ENCODE measurements around the gene KREMEN2.

Gene KREMEN2

GRCh38 chr16:2973093-2973492 is 9.0 kb downstream of the KREMEN2 start:
- no peaks in the 10 kb centered on the region for H3K36me3 ChIP-seq (ENCODE audit: control insufficient read depth, insufficient read depth, low read length)
- H3K79me2 ChIP-seq = no peaks in the 10 kb centered on the region
- no peak overlapping the region for H3K27ac ChIP-seq
- no peak overlapping the region for H3K4me2 ChIP-seq (ENCODE audit: low read length)
- H2AFZ ChIP-seq = no peak overlapping the region
- peaks cover 17% of the 10 kb centered on the region for H3K4me1 ChIP-seq
- H3K9me3 ChIP-seq (ENCODE audit: control insufficient read depth, low read length) = no peaks in the 10 kb centered on the region
- no peak overlapping the region for H3K4me3 ChIP-seq (ENCODE audit: low read depth, low read length)
- H3K27me3 ChIP-seq (ENCODE audit: control insufficient read depth, insufficient read depth, low read length) = no peaks in the 10 kb centered on the region
- H3K9ac ChIP-seq = no peak overlapping the region
- no peak for TF ChIP-seq CTCF (IDR thresholded peaks at IDR 0.05)

GRCh38 chr16:2973605-2974318 is 9.7 kb downstream of the KREMEN2 start:
- Histone ChIP-seq H3K9ac (no peak overlapping the region), H3K4me2 (ENCODE audit: low read length) (no peak overlapping the region), H3K79me2 (no peaks in the 10 kb centered on the region), H3K27ac (no peak overlapping the region), H3K9me3 (ENCODE audit: control insufficient read depth, low read length) (no peaks in the 10 kb centered on the region), H3K4me1 (peaks cover 11% of the 10 kb centered on the region), H3K36me3 (ENCODE audit: control insufficient read depth, insufficient read depth, low read length) (no peaks in the 10 kb centered on the region), H3K4me3 (ENCODE audit: low read depth, low read length) (no peak overlapping the region), H2AFZ (no peak overlapping the region), H3K27me3 (ENCODE audit: control insufficient read depth, insufficient read depth, low read length) (no peaks in the 10 kb centered on the region)
- TF ChIP-seq CTCF (IDR thresholded peaks at IDR 0.05) = no peak

GRCh38 chr16:2974319-2975056 is 10.4 kb downstream of the KREMEN2 start:
- Histone ChIP-seq H3K4me3 (ENCODE audit: low read depth, low read length) (no peak overlapping the region), H3K79me2 (no peaks in the 10 kb centered on the region), H3K27ac (no peak overlapping the region), H2AFZ (no peak overlapping the region), H3K27me3 (ENCODE audit: control insufficient read depth, insufficient read depth, low read length) (no peaks in the 10 kb centered on the region), H3K4me1 (peaks cover 10% of the 10 kb centered on the region), H3K4me2 (ENCODE audit: low read length) (no peak overlapping the region), H3K9ac (no peak overlapping the region), H3K9me3 (ENCODE audit: control insufficient read depth, low read length) (no peaks in the 10 kb centered on the region), H3K36me3 (ENCODE audit: control insufficient read depth, insufficient read depth, low read length) (no peaks in the 10 kb centered on the region)
- TF ChIP-seq CTCF (IDR thresholded peaks at IDR 0.05) = no peak

- H3K79me2 ChIP-seq = no peaks in the 10 kb centered on the region
- no peaks in the 10 kb centered on the region for H3K36me3 ChIP-seq (ENCODE audit: control insufficient read depth, insufficient read depth, low read length)
- H3K27me3 ChIP-seq (ENCODE audit: control insufficient read depth, insufficient read depth, low read length) = no peaks in the 10 kb centered on the region
- TF ChIP-seq CTCF (IDR thresholded peaks at IDR 0.05) = no peak
- no peak overlapping the region for H3K9ac ChIP-seq
- H3K9me3 ChIP-seq (ENCODE audit: control insufficient read depth, low read length) = no peaks in the 10 kb centered on the region
- peaks cover 10% of the 10 kb centered on the region for H3K4me1 ChIP-seq
- no peak overlapping the region for H2AFZ ChIP-seq
- no peak overlapping the region for H3K27ac ChIP-seq
- no peak overlapping the region for H3K4me3 ChIP-seq (ENCODE audit: low read depth, low read length)
- no peak overlapping the region for H3K4me2 ChIP-seq (ENCODE audit: low read length)
These were observed 11.2 kb downstream of the KREMEN2 start for GRCh38 chr16:2975161-2975795.
